ENCODE measurements around the gene SLC36A3.

Gene SLC36A3

GRCh38 chr5:151274666-151275065 is 28.9 kb downstream of the SLC36A3 start:
- Histone ChIP-seq H3K4me3 (replicated peaks; ENCODE audit: low read depth, low read length) (no peak overlapping the region), H3K27me3 (replicated peaks; ENCODE audit: control insufficient read depth, insufficient read depth, low read length) (no peaks in the 10 kb centered on the region), H3K36me3 (ENCODE audit: control insufficient read depth, insufficient read depth, low read length) (no peaks in the 10 kb centered on the region; the same call in 1 of the 2 replicates)
- no peak for DNase-seq (ENCODE audit: extremely low read depth, insufficient read length)
- TF ChIP-seq, protein P1, sequence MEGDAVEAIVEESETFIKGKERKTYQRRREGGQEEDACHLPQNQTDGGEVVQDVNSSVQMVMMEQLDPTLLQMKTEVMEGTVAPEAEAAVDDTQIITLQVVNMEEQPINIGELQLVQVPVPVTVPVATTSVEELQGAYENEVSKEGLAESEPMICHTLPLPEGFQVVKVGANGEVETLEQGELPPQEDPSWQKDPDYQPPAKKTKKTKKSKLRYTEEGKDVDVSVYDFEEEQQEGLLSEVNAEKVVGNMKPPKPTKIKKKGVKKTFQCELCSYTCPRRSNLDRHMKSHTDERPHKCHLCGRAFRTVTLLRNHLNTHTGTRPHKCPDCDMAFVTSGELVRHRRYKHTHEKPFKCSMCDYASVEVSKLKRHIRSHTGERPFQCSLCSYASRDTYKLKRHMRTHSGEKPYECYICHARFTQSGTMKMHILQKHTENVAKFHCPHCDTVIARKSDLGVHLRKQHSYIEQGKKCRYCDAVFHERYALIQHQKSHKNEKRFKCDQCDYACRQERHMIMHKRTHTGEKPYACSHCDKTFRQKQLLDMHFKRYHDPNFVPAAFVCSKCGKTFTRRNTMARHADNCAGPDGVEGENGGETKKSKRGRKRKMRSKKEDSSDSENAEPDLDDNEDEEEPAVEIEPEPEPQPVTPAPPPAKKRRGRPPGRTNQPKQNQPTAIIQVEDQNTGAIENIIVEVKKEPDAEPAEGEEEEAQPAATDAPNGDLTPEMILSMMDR (IDR thresholded peaks at IDR 0.05; ENCODE audit: insufficient read depth, low read length, poor library complexity, severe bottlenecking) = no peak

DNA sequence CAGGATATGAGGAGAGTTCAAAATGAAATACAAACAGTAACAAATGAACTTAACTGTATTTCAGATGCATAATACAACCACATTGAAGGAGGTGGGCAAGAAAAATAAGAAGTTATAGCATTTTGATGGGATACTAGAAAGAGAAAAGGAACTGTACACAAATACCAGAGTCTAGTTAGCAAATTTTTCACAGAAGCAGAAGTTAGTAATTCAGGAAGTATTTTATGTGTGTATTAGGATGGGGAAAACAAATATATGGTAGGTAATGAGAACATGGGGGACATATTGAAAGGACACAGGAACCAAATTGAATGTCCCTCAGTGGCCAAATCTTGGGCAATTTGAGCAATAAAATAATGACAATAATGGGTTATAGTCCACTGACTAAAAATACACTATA is 32.2 kb downstream of the SLC36A3 start:
- TF ChIP-seq, protein P1 (IDR thresholded peaks at IDR 0.05; ENCODE audit: insufficient read depth, low read length, poor library complexity, severe bottlenecking) = no peak
- no peak for DNase-seq (ENCODE audit: extremely low read depth, insufficient read length)
- no peak overlapping the region for H3K4me3 ChIP-seq (replicated peaks; ENCODE audit: low read depth, low read length)
- H3K36me3 ChIP-seq (ENCODE audit: control insufficient read depth, insufficient read depth, low read length) = peaks cover 11% of the 10 kb centered on the region
- no peaks in the 10 kb centered on the region for H3K27me3 ChIP-seq (replicated peaks; ENCODE audit: control insufficient read depth, insufficient read depth, low read length)

DNA sequence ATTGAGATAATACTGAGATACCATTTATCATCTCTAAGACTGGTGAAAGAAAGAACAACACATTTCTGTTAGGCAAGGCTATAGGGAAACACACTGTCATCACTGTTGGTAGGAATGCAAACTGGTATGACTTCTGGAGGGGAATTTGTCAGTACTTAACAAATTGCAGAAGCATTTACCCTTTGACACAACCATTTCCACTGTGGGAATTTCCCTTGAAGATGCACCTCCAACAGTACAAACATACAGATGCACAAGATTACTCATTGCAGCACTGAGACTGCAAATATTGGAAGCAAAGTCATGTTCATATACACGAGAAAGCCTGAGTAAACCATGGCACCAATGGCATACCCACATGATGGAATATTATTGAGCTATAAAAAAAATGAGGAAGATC is 33.0 kb downstream of the SLC36A3 start:
- H3K4me3 ChIP-seq (replicated peaks; ENCODE audit: low read depth, low read length) = no peak overlapping the region
- DNase-seq (ENCODE audit: extremely low read depth, insufficient read length) = peak; percentile 37
- peaks cover 11% of the 10 kb centered on the region for H3K36me3 ChIP-seq (ENCODE audit: control insufficient read depth, insufficient read depth, low read length)
- TF ChIP-seq, protein P1 (IDR thresholded peaks at IDR 0.05; ENCODE audit: insufficient read depth, low read length, poor library complexity, severe bottlenecking) = no peak
- H3K27me3 ChIP-seq (replicated peaks; ENCODE audit: control insufficient read depth, insufficient read depth, low read length) = no peaks in the 10 kb centered on the region

DNA sequence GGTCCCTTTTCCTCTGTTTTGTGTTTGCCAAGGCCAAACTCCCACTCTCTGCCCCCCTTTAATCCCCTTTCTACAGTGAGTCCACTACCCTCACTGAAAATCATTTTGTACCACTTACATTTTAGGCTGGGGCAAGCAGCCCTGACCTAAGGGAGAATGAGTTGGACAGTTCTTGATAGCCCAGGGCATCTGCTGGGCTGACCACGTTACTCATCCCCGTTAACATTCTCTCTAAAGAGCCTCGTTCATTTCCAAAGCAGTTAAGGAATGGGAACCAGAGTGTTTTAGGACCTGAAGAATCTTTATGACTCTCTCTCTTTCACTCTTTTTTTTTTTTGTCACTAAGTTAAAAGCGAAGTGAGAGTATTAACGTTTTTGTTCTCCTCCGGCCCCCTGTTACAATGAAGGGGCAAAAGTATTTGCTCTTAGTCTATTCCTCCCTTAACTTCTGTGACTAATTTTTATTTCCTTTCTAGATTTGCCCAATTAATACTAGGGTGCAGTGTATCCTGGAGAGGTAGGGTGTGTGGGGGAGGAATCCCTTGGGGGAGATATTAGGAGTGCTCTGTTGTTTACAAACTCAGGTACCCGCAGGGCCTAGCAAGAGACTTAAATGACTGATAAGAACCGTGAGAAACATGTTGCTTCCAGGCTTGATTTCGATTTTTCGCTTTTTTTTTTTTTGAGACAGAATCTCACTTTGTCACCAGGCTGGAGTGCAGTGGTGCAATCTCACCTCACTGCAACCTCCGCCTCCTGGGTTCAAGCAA is 35.9 kb downstream of the SLC36A3 start:
- TF ChIP-seq, protein P1 (IDR thresholded peaks at IDR 0.05; ENCODE audit: insufficient read depth, low read length, poor library complexity, severe bottlenecking) = no peak
- peaks cover 16% of the 10 kb centered on the region for H3K36me3 ChIP-seq (ENCODE audit: control insufficient read depth, insufficient read depth, low read length)
- H3K4me3 ChIP-seq (replicated peaks; ENCODE audit: low read depth, low read length) = no peak overlapping the region
- no peaks in the 10 kb centered on the region for H3K27me3 ChIP-seq (replicated peaks; ENCODE audit: control insufficient read depth, insufficient read depth, low read length)
- no peak for DNase-seq (ENCODE audit: extremely low read depth, insufficient read length)

GRCh38 chr5:151264113-151264512 is 39.5 kb downstream of the SLC36A3 start:
- H3K36me3 ChIP-seq (ENCODE audit: control insufficient read depth, insufficient read depth, low read length) = peaks cover 24% of the 10 kb centered on the region
- DNase-seq (ENCODE audit: extremely low read depth, insufficient read length) = no peak
- no peak overlapping the region for H3K4me3 ChIP-seq (replicated peaks; ENCODE audit: low read depth, low read length)
- no peaks in the 10 kb centered on the region for H3K27me3 ChIP-seq (replicated peaks; ENCODE audit: control insufficient read depth, insufficient read depth, low read length)
- TF ChIP-seq, protein P1 (IDR thresholded peaks at IDR 0.05; ENCODE audit: insufficient read depth, low read length, poor library complexity, severe bottlenecking) = no peak

Measured in GM06990 (cell line).